ENCODE data around the gene TTC21A.

TTC21A gene

DNA sequence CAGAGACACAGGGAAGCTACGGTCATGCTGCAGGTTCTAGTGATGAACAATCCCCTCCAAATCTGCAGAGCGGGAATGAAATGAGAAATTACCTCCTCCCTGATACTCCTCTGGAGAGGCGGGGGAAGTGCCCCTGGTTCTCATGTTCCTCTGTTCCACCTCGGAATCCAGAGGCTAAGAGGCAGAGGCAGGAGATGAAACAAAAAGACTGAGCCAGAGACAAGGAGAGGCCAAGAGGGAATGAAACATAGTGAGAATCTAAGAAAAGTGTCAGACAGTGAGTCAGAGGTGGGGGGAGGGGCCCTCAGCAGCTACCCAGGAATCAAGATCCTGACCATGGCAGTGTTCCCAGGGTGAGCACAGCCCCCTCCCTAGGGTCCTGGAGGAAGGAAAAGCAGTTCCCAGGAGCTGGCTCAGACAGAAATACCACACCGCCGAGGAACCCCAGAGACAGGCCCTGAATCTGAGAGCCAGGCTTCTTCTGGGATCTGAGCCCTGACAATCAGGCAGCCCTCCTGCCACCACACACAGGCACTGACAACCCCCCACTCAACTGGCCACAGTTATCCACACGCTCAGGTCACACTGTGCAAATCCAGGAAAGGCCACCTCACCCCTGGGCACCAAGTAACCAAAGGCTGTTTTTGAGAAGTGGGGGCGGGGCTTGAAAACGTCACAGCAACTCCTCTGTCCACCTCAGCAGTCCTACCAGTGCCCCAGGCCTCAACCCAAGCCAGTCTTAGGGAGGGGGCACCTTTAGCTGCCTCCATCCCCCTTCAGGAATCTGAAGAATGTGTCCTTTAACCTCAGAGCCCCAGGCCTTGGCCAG lies 43.5 kb downstream of the TTC21A start:
- peak overlapping the region; percentile 78 for H3K4me3 ChIP-seq (replicated peaks; ENCODE audit: low read depth, low read length)
- DNase-seq (ENCODE audit: extremely low read depth, low read depth): peak; percentile 95
- TF ChIP-seq, protein P1, sequence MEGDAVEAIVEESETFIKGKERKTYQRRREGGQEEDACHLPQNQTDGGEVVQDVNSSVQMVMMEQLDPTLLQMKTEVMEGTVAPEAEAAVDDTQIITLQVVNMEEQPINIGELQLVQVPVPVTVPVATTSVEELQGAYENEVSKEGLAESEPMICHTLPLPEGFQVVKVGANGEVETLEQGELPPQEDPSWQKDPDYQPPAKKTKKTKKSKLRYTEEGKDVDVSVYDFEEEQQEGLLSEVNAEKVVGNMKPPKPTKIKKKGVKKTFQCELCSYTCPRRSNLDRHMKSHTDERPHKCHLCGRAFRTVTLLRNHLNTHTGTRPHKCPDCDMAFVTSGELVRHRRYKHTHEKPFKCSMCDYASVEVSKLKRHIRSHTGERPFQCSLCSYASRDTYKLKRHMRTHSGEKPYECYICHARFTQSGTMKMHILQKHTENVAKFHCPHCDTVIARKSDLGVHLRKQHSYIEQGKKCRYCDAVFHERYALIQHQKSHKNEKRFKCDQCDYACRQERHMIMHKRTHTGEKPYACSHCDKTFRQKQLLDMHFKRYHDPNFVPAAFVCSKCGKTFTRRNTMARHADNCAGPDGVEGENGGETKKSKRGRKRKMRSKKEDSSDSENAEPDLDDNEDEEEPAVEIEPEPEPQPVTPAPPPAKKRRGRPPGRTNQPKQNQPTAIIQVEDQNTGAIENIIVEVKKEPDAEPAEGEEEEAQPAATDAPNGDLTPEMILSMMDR (IDR thresholded peaks at IDR 0.05; ENCODE audit: low read depth, low read length, missing control alignments): no peak

DNA sequence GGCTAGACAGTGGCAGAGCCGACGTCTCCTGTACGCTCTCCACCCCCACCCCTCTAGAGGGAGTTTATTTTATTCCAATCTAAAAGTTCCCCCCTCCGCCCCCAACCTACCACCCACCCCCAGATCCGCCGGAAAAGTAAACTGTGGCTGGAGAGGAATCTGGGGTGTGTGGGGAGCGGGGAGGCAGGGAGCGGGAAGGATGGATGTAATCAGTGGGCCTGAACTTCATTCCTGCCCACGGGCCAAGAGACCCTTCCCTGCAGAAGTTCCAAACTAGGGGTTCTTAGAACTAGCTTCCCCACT lies 46.4 kb downstream of the TTC21A start:
- H3K4me3 ChIP-seq (replicated peaks; ENCODE audit: low read depth, low read length): peak overlapping the region; percentile 23; the same call in 1 of the 2 replicates
- no peak for DNase-seq (ENCODE audit: extremely low read depth, low read depth)
- TF ChIP-seq, protein P1 (IDR thresholded peaks at IDR 0.05; ENCODE audit: low read depth, low read length, missing control alignments): no peak

DNA sequence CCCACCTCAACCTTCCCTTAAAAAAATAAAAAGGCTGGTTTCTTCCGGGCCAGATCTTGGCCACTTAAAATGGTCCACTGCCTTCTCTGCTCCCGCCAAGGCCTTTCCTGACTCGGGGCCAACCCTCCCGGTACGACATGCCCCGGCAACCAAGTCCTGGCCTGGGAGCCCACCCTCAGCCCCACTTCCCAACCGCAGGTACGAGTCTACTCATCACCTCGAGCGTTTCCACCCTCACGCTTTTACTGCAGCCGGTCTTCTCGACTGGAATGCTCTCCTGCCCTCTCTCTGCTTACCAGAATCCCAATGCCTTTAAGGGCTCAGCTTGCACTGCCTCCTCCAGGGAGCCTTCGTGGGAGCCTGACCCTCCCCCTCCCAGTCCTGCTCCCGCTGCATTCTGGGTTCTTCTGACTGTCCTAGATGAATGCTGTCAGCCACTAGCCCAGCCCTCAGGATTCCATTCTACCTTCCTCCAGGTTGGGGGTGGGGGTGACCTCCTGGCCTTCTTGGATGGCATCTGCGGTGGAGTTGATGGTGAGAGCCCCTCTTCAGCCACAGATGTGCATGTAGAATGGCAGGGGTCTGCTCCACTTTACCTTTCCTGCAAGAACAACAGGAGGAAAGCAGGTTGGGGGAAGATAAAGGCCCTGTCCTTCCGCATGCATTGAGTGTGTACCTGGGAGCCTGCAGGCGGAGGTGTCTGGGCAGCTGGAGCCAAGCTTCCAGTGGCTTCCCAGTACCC lies 47.0 kb downstream of the TTC21A start:
- TF ChIP-seq, protein P1 (IDR thresholded peaks at IDR 0.05; ENCODE audit: low read depth, low read length, missing control alignments): no peak
- DNase-seq (ENCODE audit: extremely low read depth, low read depth): no peak
- no peak overlapping the region for H3K4me3 ChIP-seq (replicated peaks; ENCODE audit: low read depth, low read length)

DNA sequence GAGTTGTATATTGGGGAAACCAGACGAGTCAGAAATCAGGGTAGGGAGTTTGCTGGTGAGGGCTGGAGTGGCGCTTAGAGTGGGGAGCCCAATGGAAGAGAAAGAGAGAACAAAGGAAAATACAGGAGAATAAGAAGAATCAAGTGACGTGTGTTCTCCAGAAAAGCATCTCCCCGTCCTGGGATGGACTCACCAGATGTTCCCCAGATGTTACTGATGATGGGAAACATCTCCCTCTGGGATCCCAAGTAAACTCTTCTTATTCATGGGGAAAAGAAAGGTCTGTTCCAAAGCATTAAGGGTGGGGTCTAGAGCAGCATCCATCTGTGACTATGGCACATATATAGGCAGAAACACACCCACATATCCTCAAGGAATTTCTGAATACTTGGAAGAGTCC lies 48.9 kb downstream of the TTC21A start:
- DNase-seq (ENCODE audit: extremely low read depth, low read depth): no peak
- TF ChIP-seq, protein P1 (IDR thresholded peaks at IDR 0.05; ENCODE audit: low read depth, low read length, missing control alignments): no peak
- H3K4me3 ChIP-seq (replicated peaks; ENCODE audit: low read depth, low read length): no peak overlapping the region

DNA sequence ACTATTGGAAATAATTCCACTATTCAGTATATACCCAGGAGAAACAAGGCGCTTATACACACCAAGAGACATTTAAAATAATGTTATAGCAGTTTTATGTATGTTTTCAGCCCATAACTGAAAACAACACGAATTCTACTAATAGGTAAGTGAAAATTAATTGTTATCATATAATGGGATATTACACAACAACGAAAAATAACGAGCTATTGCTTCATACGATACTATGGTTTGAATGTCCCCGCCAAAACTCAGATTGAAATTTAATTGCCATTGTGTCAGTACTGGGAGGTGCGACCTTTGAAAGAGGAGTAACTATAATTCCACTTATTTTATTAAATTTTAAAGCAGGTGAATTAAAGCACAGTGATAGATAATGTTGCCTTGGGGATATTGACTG lies 49.9 kb downstream of the TTC21A start:
- no peak for DNase-seq (ENCODE audit: extremely low read depth, low read depth)
- TF ChIP-seq, protein P1 (IDR thresholded peaks at IDR 0.05; ENCODE audit: low read depth, low read length, missing control alignments): no peak
- no peak overlapping the region for H3K4me3 ChIP-seq (replicated peaks; ENCODE audit: low read depth, low read length)

DNA sequence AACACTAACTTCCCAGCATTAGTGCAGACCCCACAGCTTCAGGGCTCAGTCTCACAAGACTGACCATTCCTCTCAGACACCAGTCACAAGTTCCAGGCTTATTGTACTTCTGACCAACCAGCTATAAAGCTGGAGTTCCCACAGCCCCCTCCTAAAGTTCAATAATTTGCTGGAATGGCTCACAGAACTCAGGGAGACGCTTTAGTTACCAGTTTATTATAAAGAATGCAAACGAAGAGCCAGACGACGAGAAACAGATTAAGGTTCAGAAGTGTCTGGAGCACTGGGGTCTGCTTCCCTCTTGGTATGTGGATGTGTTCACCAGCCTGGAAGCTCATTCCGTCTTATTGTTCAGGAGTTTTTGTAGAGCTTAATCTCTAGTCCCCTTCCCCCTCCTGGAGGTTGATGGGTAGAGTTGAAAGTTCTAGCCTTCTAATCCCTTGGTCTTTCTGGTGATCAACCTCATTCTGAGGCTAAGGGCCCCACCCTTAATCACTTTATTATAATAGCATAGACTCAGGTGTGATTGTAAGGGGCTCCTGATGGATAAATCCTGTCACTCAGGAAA lies 50.8 kb downstream of the TTC21A start:
- DNase-seq (ENCODE audit: extremely low read depth, low read depth): no peak
- TF ChIP-seq, protein P1 (IDR thresholded peaks at IDR 0.05; ENCODE audit: low read depth, low read length, missing control alignments): no peak
- no peak overlapping the region for H3K4me3 ChIP-seq (replicated peaks; ENCODE audit: low read depth, low read length)
